ENCODE measurements around the gene FAM222A. TPM values are rescaled to one million over a fixed set of nuclear protein-coding genes. Genes with fewer than 3 reads are reported as not detected.
"Not testable (repeated sequence)": the region's sequence is repeated elsewhere in the genome, so short reads cannot be mapped to it uniquely, and the experiment has no call there.

Gene FAM222A
- total RNA-seq, 1 donor from 2014 or later: 6.2 TPM

DNA sequence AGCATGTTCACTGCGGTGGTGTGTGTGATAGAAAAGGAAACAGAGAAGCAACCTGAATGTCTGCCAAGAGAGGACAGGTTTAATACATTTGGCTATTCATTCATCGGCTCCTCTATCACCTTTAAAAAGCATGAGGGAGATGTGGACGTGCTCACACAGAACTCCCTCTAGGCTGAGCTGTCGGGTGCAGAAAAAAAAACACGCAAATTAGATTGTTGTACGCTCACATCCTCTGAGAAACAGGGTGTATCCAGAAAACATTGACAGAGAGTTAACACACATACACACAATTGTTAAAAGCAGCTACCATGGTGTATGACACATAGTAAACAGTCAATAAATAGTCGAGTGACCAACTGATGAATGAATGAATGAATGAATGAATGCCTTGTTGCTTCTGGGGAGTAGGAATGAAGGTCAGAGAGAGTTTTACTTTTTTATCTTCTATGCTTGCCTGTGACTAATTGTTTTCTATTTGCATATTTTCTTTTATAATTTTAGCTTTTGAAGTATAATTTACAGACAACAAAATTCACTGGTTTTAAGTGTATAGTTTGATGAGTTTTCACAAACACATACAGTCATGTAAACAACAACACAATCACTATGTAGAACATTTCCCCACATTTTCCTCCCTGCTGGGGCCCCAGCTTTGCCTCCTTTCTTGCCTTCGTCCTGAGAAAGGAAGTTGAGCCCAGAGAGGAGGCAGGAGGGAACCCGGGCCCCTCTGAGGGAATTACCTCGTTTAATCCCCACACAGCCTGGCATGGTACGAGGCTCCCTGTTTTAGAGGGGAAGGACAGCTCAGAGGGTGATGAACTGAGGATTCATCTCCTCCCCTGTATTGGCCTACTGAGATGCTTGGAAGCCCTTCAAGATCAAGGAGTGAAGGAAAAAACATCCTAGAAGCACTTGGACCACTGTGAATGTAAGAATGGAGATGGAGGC lies 19.7 kb upstream of the FAM222A start:
- no peak for ATAC-seq
- H3K36me3 ChIP-seq: no peaks in the 10 kb centered on the region

DNA sequence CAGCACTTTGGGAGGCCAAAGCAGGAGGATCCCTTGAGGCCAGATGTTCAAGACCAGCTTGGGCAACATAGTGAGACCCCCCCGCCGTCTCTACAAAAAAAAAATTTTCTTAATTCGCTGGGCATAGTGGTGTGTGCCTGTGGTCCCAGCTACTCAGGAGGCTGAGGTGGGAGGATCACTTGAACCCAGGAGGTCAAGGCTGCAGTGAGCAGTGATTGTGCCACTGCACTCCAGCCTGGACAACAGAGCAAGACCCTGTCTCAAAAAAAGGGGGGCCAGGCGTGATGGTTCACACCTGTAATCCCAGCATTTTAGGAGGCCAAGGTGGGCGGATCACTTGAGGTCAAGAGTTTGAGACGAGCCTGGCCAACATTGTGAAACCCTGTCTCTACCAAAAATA lies 19.0 kb upstream of the FAM222A start:
- H3K4me1 ChIP-seq; H3K27ac ChIP-seq; H3K27me3 ChIP-seq; H3K36me3 ChIP-seq; DNase-seq; intact Hi-C loops (cut with DNase I); H3K9me3 ChIP-seq; ATAC-seq; H3K4me3 ChIP-seq: not testable (repeated sequence)

More for the DNA sequence above, 19.7 kb upstream of the FAM222A start:
- H3K27me3 ChIP-seq: no peaks in the 10 kb centered on the region
- no peaks in the 10 kb centered on the region for H3K9me3 ChIP-seq
- no peak for DNase-seq
- H3K4me3 ChIP-seq: no peak overlapping the region
- no peaks in the 10 kb centered on the region for H3K4me1 ChIP-seq
- TF ChIP-seq, protein P1, sequence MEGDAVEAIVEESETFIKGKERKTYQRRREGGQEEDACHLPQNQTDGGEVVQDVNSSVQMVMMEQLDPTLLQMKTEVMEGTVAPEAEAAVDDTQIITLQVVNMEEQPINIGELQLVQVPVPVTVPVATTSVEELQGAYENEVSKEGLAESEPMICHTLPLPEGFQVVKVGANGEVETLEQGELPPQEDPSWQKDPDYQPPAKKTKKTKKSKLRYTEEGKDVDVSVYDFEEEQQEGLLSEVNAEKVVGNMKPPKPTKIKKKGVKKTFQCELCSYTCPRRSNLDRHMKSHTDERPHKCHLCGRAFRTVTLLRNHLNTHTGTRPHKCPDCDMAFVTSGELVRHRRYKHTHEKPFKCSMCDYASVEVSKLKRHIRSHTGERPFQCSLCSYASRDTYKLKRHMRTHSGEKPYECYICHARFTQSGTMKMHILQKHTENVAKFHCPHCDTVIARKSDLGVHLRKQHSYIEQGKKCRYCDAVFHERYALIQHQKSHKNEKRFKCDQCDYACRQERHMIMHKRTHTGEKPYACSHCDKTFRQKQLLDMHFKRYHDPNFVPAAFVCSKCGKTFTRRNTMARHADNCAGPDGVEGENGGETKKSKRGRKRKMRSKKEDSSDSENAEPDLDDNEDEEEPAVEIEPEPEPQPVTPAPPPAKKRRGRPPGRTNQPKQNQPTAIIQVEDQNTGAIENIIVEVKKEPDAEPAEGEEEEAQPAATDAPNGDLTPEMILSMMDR (IDR thresholded peaks at IDR 0.05): no peak
- intact Hi-C loops (cut with DNase I): no loop called here
- H3K27ac ChIP-seq: no peak overlapping the region

DNA sequence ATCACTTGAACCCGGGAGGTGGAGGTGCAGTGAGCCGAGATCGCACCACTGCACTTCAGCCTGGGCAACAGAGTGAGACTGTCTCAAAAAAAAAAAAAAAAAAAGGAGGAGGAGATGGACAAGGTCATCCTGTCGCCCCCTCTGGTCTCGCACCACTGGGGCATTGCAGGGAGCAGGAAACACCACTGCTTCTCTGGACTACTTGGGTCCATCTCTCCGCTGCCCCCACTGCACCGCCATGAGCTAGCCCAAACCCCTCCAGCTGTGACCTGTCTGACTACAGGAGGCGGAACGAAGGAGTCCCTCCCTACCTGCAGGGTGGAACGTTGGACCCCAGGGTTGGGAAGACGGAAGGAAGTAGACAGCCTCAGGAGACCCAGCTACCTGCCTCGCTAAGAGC lies 18.2 kb upstream of the FAM222A start:
- TF ChIP-seq, protein P1 (IDR thresholded peaks at IDR 0.05): no peak
- no peak overlapping the region for H3K27ac ChIP-seq
- ATAC-seq: no peak

DNA sequence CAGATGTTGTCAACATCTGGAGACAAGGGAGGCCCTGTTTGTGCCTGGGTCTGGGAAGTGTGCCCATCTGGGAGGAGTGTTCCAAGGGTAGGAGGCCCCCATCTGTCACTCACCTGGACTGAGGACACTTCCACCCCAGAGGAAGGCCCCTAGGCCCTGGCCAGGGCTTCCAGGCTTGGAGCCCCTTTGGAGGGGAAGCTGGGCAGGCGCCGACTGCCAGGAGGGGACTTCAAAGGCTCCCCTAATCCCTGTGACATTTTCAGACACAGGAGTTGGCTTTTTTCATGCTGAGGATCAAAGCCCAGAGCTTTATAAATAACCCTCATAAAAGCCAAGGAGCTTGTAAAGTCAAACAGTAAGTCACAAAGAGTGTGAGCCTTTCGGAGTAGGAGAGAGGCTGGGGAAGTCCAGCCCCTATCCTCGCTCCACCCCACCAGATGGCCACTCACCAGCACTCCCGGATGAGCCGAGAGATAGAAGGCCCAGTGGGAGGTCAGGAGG lies 17.6 kb upstream of the FAM222A start:
- TF ChIP-seq, protein P1 (IDR thresholded peaks at IDR 0.05): no peak
- no peak for DNase-seq
- H3K27me3 ChIP-seq: no peaks in the 10 kb centered on the region
- H3K36me3 ChIP-seq: no peaks in the 10 kb centered on the region
- no peaks in the 10 kb centered on the region for H3K9me3 ChIP-seq
- H3K4me3 ChIP-seq: no peak overlapping the region
- intact Hi-C loops (cut with DNase I): no loop called here
- ATAC-seq: no peak
- no peak overlapping the region for H3K27ac ChIP-seq
- H3K4me1 ChIP-seq: no peaks in the 10 kb centered on the region

More for the DNA sequence above, 18.2 kb upstream of the FAM222A start:
- no peak overlapping the region for H3K4me3 ChIP-seq
- intact Hi-C loops (cut with DNase I): no loop called here
- H3K9me3 ChIP-seq: no peaks in the 10 kb centered on the region
- H3K27me3 ChIP-seq: no peaks in the 10 kb centered on the region
- no peak for DNase-seq
- no peaks in the 10 kb centered on the region for H3K4me1 ChIP-seq
- H3K36me3 ChIP-seq: no peaks in the 10 kb centered on the region

- H3K27me3 ChIP-seq: no peaks in the 10 kb centered on the region
- H3K4me3 ChIP-seq: no peak overlapping the region
- no peak for ATAC-seq
- H3K9me3 ChIP-seq: no peaks in the 10 kb centered on the region
- intact Hi-C loops (cut with DNase I): no loop called here
- H3K36me3 ChIP-seq: no peaks in the 10 kb centered on the region
- DNase-seq: no peak
- H3K4me1 ChIP-seq: no peaks in the 10 kb centered on the region
- TF ChIP-seq, protein P1 (IDR thresholded peaks at IDR 0.05): no peak
- no peak overlapping the region for H3K27ac ChIP-seq
Observed at GRCh38 chr12:109696485-109697269, 16.9 kb upstream of the FAM222A start.

GRCh38 chr12:109697270-109697553 lies 16.4 kb upstream of the FAM222A start:
- intact Hi-C loops (cut with DNase I): no loop called here
- DNase-seq (no peak), ATAC-seq (no peak)
- Histone ChIP-seq H3K4me3 (no peak overlapping the region), H3K27ac (no peak overlapping the region), H3K36me3 (no peaks in the 10 kb centered on the region), H3K9me3 (no peaks in the 10 kb centered on the region), H3K27me3 (no peaks in the 10 kb centered on the region), H3K4me1 (no peaks in the 10 kb centered on the region)
- TF ChIP-seq, protein P1 (IDR thresholded peaks at IDR 0.05): no peak
